Activated CD4-positive, CD25-positive, alpha-beta regulatory T cell treated with anti-CD3 and anti-CD28 coated beads, Interleukin-2, amount 50 U/mL, for 24 hours (primary cell): ENCODE data around the gene GHRHR.

ENCODE experiments used
- ATAC-seq, 2 donors: fragments of 150-1000 bp; cut with Tn5 transposase; one replicate each; pipeline ENCODE4 v1.10.0; 2021; ENCODE audit warnings: mild to moderate bottlenecking in 1 of 2, moderate library complexity in 1 of 2

Gene GHRHR

DNA sequence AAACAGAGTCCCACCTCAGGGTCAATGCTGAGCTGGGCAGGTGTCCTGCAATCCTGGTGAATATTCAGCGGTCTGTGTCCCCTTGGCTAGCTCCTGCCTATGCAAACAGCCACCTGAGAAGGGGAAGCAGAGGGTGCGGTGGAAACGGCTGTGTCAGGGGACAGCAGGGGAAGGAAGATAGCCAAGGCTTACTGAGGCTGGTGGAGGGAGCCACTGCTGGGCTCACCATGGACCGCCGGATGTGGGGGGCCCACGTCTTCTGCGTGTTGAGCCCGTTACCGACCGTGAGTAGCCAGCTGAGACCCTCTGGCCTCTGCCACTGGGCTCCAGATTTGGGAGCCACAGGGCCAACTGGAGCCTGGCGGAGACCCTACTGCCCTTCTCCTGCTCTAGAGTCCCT, at the start of gene GHRHR:
TSS of gene GHRHR (plus strand) at position 112 of the 400 bp plus-strand sequence. CDS start at position 228, 116 bp downstream.
- ATAC-seq = no peak

DNA sequence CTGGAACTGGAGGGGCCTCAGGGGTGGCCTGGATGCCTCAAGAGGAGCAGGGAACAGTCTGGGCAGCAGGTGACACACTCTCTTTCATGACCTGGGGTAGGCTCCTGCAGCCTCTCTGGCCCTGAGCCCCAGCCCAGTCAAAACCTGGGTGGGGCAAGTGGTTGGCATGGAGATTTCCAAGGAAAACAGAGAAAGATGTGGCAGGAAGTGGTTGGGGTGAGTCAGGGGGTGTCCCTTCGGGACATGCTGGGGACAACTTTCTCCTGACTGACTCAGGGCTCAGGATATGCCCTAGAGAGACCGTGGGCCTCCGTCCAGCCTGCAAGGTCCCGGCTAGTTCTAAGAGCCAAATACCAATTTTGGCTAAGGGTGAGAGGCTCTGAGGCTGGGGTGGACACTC, 49.2 kb upstream of the GHRHR start:
- no peak for ATAC-seq

DNA sequence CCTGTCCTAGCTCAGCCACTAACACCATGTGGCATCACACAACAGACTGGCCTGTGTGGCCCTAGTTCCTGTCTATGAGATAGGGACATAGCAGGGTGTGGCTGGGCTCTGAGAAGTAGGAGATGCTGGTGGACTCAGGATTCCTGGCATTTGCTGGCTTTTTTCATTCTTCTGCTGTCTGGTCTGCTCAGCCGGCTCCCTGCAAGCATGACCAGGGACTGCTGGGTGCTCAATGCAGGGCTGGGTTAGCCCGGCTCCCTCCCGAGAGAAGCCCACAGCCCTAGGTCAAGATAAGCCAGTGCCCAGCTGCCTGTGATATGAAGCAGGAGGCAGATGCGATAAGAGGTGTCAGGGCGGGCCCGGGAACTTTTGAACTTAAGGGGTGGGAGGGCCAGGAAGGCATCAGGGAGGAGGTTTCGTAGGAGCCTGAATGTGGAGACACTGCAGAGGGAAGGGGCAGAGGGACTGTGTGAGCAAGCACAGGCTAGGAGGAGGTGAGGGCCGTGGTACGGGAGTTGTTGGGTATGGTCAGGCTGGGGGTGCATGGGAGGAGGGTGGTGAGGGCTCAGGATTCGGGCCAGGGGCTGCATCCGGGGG, 48.6 kb upstream of the GHRHR start:
- ATAC-seq = no peak

DNA sequence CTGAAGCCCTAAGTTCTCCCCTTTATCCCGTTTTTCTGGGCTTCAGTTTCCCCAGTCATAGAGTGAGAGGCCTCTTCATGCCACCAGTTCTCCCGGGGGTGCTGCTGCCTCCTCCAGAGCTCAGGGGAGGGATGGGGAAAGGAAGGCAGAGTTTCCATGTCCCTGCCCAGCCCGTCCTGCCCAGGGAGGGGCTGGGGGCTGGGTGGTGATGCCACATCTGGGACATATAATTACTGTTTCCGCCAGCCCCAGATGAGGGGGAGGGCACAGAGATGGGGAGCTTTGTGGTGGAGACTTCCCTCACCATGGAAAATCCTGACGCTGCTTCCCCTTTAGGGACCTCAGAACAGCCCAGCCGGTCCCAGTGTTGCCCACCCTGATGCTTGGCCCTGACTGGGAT, 48.0 kb upstream of the GHRHR start:
- no peak for ATAC-seq

DNA sequence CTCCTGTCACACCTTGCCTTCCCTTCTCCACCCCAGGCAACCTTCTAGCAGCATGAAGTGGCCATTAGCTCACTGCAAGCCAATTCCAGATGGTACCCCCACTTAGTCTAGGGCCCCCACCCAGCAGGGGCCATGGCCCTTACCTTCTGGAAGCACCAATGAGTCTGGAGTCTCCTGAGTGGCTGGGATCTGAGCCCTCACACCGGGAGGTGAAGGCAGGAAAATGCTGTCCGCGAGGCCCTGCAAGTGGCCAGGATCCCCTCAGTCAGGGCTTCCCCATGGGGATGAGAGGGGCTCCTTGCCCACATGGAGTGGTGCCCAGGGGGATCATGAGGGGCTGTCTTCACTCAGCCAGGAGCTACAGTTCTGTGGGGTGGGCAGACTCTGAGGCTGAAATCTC, 47.5 kb upstream of the GHRHR start:
- ATAC-seq = no peak

DNA sequence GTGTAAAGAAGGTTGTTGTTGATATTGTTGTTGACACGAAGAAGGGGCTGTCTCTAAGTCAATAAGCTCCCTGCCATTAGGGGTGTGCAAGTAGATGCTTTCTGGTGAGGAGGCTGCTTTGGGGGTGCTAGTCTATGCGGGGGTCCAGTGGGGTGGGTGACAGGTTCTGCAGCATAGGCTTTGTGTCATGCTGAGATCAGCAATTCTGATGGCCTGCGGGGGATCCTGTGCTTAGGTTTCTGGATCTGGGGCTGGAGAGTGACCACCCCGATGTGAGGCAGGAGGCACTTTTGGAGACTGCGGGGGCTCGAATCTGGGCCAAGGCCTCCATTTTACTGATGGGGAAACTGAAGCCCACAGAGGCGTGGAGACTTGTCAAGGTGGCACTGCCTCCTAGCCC, 47.0 kb upstream of the GHRHR start:
- no peak for ATAC-seq

DNA sequence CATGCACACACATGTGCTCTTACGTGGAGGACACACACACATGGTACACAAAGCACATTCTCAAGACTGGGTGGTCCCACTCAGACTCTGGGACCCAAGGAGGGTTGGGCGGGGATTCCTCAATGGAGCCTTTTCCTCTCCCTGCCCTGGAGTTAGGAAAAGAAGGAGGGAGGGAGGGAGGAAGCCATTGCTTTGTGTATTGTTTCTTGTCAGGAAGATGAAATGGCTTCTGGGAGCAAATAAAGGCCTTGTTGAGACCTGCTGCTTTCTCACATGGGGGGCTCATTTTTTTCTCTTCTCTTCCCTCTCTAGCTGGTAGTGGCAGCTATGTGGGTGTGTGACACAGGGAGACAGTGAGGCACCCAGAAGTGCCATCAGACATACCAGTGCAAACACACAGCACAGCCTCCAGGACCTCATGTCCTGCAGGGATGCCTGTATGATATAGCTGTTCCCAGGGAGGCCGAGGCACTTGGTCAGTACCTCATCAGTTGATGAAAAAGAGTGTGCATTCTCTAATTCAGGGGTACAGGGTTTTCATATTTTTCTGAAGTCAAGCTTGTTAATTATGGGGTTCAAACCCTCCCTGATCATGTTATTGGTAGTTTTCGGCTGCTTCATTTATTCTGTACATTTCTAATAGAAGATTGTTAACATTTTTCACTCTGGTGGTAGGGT, 46.4 kb upstream of the GHRHR start:
- ATAC-seq = no peak

DNA sequence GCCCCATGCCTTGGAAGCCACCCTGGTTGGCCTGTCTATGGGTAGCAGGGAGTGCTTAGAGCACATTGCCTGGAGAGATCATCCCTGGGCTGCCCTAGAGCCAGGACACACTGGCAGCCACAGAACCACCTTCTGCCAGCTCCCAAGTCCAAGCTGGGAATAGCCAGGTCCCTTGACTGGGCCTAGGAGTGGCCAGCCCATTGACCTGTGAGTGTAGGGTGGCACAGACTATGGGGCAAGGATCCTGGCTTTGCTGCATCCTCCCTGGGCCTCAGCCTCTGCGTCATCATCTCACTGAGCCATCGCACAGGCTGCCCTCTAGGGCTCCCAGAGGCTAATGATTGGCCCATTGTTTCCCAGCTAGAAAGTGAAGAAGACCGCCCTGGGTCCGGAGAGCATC, 45.1 kb upstream of the GHRHR start:
- ATAC-seq = no peak

DNA sequence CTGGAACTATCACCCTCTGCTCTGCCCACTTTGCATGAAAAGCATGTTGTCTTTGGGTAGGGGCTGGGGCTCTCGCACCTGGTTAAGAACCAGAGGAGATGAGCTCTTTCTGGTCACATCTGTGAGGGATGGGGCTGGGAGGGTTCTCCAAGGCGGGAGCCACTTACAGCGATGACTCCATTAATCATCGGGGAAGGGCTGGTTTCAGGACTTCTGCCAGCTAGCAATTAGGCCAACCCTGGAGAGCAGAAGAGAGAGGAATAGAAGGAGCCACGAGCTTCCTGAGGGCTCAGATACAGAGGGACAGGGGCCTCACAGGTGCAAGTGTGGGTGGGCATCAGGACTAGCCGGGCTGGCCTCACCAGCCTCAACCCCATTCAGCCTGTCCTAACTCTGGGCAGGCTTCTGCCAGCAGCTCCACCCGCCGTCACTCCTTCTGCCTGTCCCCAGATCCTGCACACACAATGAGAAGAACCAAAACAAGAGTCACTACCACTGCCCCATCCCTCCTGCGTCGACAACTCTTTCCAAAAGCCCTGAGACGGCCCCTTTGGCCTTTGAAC, 43.7 kb upstream of the GHRHR start:
- no peak for ATAC-seq

DNA sequence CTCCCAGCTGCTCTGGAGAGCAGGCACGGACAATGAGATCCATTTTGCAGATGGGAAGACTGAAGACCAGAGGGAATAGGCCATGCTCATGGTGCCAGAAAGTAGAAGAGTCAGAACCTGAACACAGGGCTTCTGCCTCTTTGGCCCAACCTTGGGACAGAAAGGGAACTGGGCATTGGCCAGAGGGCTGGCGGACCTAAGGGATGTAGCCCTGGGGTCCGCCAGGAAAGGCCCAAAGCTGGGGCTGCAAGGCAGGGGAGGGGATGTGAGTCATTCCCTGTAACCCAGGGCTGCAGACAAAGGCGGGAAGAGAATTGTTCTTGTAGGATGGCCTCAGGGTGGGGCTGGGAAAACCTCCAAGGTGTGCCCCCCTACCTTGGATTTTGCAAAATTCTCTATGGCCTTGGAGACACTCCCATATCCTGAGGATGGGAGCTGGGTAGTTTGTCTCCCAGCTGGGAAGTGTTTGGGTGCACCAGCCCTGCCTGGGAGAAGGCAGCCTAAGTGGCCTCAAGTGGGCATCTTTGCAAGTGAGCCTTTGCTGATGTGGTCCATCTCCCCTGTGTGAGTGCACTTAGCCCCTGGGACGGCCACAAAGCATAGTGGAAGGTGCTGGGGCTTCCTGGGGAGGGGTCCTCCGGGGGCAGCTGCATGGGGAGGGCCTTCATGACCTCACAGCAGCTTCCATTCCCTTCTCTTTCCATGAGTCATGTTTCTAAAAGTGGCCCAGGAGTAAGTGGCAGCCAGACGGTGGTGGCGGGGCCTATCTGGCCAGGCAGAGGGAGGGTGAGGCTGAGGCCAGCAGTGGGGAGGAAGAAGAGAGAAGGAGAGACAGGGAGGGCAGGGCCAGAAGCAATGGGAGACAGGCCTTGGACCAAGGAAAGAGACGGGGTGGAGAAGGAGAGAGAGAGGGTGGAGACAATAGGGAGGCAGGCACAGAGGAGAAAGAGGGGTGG, 42.9 kb upstream of the GHRHR start:
- no peak for ATAC-seq

DNA sequence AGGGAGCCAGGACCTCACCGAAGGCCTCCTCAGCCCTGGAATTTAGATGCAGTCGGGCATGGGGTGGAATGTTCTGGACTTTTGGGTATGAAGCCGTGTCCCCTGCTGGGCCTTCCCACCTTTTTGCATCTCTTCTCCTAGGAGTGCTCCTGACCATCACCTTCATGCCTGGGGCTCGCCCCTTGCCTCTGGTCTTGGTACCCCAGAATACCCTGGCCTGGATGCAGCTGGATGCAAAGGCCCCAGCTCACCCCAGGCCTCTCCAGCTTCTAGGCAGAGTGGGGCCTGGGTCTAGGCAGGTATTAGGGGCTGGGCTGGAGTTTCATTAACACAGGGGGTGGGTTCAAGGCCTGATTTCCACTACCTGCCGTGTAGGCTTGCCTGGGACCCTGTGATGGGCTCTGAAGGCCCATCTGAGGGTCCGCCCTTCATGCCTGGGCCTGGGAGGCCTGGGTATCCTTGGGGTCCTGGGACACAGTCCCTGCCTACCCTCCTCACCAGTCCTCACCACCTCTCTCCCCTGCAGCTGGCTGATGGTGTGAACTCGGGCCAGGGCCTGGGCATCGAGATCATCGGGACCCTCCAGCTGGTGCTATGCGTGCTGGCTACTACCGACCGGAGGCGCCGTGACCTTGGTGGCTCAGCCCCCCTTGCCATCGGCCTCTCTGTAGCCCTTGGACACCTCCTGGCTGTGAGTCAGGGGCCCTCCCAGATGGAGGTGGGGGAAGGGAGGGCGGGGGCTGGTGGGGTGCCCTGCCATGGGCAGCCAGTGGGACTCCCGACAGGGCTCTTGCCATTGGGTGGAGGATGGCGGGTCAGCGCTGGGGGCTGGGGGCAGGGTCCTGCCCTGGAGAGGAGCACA, 42.0 kb upstream of the GHRHR start:
- no peak for ATAC-seq

DNA sequence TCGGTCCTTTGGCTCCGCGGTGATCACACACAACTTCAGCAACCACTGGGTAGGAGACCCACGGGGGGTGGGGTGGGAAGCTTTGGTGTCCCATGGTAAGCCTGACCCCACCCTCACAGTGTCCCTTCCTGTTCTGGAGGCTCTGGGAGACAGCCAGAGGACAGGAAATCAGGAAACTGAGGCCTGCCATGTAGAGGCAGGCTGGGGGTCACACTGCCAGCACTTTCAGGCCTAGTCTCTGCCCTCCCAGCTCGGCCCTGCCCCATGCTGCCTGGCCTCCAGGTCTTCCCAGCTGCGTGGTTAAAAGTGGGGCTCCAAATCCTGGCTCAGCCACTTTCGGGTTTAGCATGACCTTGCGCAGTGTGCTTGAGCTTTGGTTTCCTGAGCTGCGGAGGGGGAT, 41.2 kb upstream of the GHRHR start:
- no peak for ATAC-seq

DNA sequence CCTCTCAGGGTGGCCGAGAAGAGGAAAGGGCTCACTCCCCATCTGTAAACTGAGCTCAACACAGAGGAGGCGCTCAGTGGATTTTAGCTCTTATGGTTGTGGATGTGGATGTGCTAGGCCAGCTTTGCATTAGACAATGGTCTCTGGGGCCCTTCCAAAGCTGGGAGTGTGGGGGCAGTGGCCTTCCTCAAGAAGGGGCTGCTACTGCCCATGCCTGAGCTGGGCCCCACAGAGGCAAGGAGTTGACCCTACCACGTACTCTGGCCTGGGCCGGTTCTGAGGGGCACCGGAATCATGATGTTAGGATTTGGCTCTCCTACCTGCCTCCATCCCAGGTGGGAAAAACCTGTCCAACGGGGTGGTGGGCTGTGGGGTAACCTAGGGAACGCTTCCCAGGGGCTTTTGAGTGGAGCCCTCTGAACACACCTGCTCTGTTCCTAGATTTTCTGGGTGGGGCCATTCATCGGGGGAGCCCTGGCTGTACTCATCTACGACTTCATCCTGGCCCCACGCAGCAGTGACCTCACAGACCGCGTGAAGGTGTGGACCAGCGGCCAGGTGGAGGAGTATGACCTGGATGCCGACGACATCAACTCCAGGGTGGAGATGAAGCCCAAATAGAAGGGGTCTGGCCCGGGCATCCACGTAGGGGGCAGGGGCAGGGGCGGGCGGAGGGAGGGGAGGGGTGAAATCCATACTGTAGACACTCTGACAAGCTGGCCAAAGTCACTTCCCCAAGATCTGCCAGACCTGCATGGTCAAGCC, 40.6 kb upstream of the GHRHR start:
- ATAC-seq = no peak

DNA sequence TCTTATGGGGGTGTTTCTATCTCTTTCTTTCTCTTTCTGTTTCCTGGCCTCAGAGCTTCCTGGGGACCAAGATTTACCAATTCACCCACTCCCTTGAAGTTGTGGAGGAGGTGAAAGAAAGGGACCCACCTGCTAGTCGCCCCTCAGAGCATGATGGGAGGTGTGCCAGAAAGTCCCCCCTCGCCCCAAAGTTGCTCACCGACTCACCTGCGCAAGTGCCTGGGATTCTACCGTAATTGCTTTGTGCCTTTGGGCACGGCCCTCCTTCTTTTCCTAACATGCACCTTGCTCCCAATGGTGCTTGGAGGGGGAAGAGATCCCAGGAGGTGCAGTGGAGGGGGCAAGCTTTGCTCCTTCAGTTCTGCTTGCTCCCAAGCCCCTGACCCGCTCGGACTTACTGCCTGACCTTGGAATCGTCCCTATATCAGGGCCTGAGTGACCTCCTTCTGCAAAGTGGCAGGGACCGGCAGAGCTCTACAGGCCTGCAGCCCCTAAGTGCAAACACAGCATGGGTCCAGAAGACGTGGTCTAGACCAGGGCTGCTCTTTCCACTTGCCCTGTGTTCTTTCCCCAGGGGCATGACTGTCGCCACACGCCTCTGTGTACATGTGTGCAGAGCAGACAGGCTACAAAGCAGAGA, 39.9 kb upstream of the GHRHR start:
- no peak for ATAC-seq

DNA sequence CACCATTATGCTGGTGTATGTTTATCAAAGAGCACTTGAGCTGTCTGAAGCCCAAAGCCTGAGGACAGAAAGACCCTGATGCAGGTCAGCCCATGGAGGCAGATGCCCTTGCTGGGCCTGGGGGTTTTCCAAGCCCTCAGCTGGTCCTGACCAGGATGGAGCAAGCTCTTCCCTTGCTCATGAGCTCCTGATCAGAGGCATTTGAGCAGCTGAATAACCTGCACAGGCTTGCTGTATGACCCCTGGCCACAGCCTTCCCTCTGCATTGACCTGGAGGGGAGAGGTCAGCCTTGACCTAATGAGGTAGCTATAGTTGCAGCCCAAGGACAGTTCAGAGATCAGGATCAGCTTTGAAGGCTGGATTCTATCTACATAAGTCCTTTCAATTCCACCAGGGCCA, 39.1 kb upstream of the GHRHR start:
- no peak for ATAC-seq

DNA sequence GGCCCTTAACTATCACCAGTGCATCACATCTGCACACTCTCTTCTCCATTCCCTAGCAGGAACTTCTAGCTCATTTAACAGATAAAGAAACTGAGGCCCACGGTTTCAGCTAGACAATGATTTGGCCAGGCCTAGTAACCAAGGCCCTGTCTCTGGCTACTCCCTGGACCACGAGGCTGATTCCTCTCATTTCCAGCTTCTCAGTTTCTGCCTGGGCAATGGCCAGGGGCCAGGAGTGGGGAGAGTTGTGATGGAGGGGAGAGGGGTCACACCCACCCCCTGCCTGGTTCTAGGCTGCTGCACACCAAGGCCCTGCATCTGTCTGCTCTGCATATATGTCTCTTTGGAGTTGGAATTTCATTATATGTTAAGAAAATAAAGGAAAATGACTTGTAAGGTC, 38.6 kb upstream of the GHRHR start:
- ATAC-seq = no peak

DNA sequence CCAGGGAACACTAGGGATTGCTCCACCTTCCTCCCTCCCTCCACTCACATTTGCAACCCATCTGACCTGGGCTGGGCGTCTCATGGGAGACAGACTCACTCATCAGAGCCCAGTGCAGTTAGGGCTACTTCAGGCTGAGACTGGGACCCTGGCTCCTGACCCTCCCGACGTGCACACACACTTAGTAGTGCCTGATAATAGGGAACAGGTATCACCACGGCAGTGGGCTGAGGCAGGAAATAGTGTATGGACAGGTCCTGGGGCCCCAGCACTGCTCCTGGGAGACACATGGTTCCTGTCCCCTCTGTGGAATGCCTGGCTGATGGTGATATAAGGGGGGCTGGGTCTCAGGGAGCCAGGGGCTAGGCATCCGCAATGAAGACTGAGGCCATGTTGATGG, 37.8 kb upstream of the GHRHR start:
- ATAC-seq = no peak

DNA sequence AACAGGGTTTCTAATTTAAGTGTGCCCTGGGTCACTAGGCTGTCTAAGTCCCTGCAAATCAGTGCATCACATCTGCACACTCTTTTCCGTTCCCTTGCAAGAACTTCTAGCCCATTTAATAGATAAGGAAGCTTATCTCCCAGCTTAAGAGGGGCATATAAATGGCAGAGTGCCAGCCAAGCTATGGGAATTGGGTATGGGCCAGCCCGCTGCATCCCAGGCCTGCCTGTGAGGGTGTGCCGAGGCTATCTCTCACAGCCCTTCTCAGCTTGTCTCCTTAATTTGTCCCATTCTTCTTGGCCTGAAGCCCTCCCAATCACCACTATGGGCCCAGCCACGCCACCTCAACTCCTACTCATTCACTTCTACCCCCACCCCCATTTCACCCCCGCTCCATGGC, 37.4 kb upstream of the GHRHR start:
- ATAC-seq = no peak

DNA sequence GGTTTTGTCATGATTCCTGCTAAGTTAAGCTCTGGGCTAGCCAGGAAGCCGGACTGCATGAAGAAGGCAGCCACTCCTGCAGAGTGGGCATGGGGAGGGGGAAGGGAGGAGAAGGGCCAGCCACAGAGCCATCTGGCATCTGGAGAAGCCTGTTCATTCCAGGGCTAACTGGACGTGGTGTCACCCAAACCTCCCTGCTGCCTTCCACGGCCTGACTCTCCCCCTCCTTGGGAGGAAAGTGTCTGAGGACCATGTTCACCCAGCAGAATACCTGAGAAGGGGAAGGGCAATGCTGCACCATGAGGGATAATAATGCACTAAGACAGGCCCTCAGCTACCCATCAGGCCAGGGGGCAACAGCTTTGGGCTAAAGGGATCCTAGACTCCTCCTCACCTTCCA, 36.7 kb upstream of the GHRHR start:
- ATAC-seq = no peak

DNA sequence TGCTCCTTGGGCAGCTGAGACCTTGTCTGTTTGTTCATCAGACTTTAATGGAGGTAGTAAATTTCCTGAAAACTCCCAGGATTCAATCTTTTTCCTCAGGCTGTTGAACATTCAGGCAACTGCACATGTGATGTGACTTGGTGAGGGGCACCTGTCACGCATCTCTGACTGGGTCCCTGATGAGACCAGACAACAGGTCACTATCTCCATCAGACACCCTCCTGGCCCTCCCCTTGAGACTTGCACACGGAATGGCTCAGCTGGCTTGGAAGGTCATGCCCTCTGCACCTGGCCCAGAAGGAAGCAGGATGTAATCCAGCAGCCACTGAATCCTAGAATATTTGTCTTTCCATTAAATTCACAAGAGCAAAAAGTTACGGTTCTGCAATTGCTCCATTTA, 36.2 kb upstream of the GHRHR start:
- ATAC-seq = no peak

DNA sequence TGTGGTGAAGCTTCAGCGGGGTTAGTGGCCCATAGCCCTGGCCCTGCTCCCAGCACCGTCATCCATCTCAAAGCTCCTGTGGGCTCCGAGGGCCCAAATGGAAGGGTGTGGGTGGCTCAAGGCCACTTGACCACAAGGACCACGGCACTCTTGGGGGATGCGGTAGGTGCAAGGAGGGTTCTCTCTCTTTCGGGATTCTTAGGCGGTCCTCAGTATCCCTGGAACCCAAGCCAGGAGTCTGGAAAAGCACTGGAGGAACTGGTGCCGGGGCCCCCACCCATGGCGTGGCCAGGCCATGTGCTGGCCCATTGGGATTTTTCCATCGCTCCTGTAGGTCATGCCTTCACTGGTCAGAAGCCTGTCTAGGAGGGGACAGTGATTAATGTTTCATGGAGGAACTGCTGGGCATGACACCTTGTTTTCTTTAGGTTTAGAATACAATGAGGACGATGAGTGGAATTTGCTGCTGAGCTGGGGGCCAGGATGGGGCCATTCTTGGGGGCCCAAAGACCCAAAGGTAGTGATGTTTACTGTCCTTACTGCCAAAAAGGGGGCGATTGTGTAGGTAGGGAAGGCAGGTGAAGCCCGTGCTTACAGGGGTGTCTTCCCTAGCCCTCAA, 35.4 kb upstream of the GHRHR start:
- no peak for ATAC-seq
